ENCODE data around the gene KLF1. TPM values are rescaled to one million over a fixed set of nuclear protein-coding genes. Genes with fewer than 3 reads are reported as not detected.
"Not testable (repeated sequence)": the region's sequence is repeated elsewhere in the genome, so short reads cannot be mapped to it uniquely, and the experiment has no call there.

The KLF1 gene
- total and polyA plus RNA-seq, 2 of the 13 experiments (the other 11 are each of a cell fraction or from before 2014, with no cell fraction given): not detected

GRCh38 chr19:12890787-12891552 lies 4.0 kb upstream of the KLF1 start, which contains the start of gene GCDH (continued):
- peak; percentile 93 for TF ChIP-seq RNF2 (conservative IDR thresholded peaks at IDR 0.05; ENCODE audit: low read depth)
- TF ChIP-seq CTCF (CRISPR knock-in tag; IDR thresholded peaks at IDR 0.05): peak; percentile 10; the same call in 1 of the 2 replicates
- no peak for TF ChIP-seq ZNF275 (CRISPR knock-in tag; IDR thresholded peaks at IDR 0.05; ENCODE audit: borderline replicate concordance)

GRCh38 chr19:12890299-12890786 lies 3.3 kb upstream of the KLF1 start:
- H3K4me1 ChIP-seq (ENCODE audit: insufficient read depth, low read length): peaks cover 46% of the 10 kb centered on the region
- H3K27me3 ChIP-seq (ENCODE audit: control insufficient read depth in 1 of 2, insufficient read depth in 2 of 2, low read length in 2 of 2): peaks cover 0 to 18% of the 10 kb centered on the region in 2 experiments; a peak in 3 of 5 replicates
- ATAC-seq; H3K79me2 ChIP-seq (ENCODE audit: insufficient read depth, low read length); BruUV-seq (replicated peaks); H4K20me1 ChIP-seq (ENCODE audit: insufficient read depth, low read length); intact Hi-C loops (cut with micrococcal nuclease; ENCODE audit: unreplicated experiment); H3K9me3 ChIP-seq (ENCODE audit: low read length); H2AFZ ChIP-seq (ENCODE audit: low read length); in situ Hi-C loops (cut with HindIII; ENCODE audit: extremely low pct_ligation_motif_present, low pct_unique_long_range_greater_than_20kb); DNase-seq (ENCODE audit: low spot score); FAIRE-seq; CTCF ChIA-PET (ENCODE audit: low intra/inter-chr PET ratio, low total read pairs): not testable (repeated sequence)
- peak overlapping the region; percentile 54 for H3K27ac ChIP-seq (ENCODE audit: extremely low read length, insufficient read depth, low read length)
- 0 out of 2 replicates have a peak overlapping the region, but pooled peaks have one; percentile 36 for H3K9ac ChIP-seq (ENCODE audit: insufficient read depth, low read depth, low read length)
- peaks cover 6 to 13% of the 10 kb centered on the region in 2 experiments; a peak in 4 of 5 replicates for H3K36me3 ChIP-seq (replicated peaks in 1 of 2; ENCODE audit: control insufficient read depth in 1 of 2, insufficient read depth in 2 of 2, low read length in 2 of 2)
- TF ChIP-seq ZNF646 (CRISPR knock-in tag; IDR thresholded peaks at IDR 0.05) (peak; percentile 73; the same call in 1 of the 2 replicates), RAD21 (CRISPR knock-in tag; IDR thresholded peaks at IDR 0.05) (0 out of 2 replicates have a peak, but pooled peaks have one; percentile 9), ARNTL (CRISPR knock-in tag; IDR thresholded peaks at IDR 0.05) (peak; percentile 42; the same call in 1 of the 2 replicates), DNMT1 (CRISPR knock-in tag; IDR thresholded peaks at IDR 0.05) (0 out of 2 replicates have a peak, but pooled peaks have one; percentile 13)
- POLR2A ChIA-PET: interaction anchor here (0.6 to 2.2 kb wide), 18 partner anchors 10 to 1142 kb away, joined by 3 to 26 read pairs (median 6); partner anchors contain the start of genes DNASE2, FARSA, GADD45GIP1 and JUNB
- 47% methylated on average over 9 of the region's 10 CpGs for WGBS (ENCODE audit: low lambda C conversion rate)
- peak overlapping the region in 2 of 3 experiments; percentile 39 to 68; a peak in 4 of 6 replicates for H3K4me3 ChIP-seq (replicated peaks in 1 of 3; ENCODE audit: insufficient read depth in 1 of 3, low read depth in 2 of 3, low read length in 3 of 3)
- peak overlapping the region; percentile 96 for H3K4me2 ChIP-seq (ENCODE audit: low read depth, low read length)
